ENCODE data around the gene PTCD1. TPM values are rescaled to one million over a fixed set of nuclear protein-coding genes. Genes with fewer than 3 reads are reported as not detected.
"Not testable (repeated sequence)": the region's sequence is repeated elsewhere in the genome, so short reads cannot be mapped to it uniquely, and the experiment has no call there.

PTCD1 gene
- total RNA-seq, 1 donor = 8.2 TPM

DNA sequence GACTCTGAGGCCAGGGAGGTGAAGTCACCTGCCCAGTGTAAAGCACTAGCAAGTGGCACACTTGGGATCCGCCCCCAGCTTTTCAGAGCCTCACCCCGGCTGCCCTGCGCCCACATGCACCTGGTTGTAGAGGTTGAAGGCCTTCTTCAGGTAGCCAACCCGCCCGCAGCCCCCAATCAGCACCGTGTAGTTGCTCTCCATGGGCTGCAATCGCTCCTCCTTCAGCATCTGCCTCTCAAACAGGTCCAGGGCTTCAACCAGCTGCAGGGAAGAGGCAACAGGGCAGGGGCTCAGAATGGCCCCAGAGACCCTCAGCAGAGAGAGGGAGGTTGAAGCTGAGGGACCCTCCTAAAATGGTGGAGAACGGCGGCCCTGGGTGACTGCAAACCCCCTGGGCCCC is 5.4 kb downstream of the PTCD1 start:
- TF ChIP-seq, protein P1, sequence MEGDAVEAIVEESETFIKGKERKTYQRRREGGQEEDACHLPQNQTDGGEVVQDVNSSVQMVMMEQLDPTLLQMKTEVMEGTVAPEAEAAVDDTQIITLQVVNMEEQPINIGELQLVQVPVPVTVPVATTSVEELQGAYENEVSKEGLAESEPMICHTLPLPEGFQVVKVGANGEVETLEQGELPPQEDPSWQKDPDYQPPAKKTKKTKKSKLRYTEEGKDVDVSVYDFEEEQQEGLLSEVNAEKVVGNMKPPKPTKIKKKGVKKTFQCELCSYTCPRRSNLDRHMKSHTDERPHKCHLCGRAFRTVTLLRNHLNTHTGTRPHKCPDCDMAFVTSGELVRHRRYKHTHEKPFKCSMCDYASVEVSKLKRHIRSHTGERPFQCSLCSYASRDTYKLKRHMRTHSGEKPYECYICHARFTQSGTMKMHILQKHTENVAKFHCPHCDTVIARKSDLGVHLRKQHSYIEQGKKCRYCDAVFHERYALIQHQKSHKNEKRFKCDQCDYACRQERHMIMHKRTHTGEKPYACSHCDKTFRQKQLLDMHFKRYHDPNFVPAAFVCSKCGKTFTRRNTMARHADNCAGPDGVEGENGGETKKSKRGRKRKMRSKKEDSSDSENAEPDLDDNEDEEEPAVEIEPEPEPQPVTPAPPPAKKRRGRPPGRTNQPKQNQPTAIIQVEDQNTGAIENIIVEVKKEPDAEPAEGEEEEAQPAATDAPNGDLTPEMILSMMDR (IDR thresholded peaks at IDR 0.05; ENCODE audit: insufficient read depth, low read depth, low read length) = no peak
- no peak overlapping the region for H3K4me3 ChIP-seq (ENCODE audit: low read depth, low read length)
- DNase-seq (ENCODE audit: low read depth) = no peak

DNA sequence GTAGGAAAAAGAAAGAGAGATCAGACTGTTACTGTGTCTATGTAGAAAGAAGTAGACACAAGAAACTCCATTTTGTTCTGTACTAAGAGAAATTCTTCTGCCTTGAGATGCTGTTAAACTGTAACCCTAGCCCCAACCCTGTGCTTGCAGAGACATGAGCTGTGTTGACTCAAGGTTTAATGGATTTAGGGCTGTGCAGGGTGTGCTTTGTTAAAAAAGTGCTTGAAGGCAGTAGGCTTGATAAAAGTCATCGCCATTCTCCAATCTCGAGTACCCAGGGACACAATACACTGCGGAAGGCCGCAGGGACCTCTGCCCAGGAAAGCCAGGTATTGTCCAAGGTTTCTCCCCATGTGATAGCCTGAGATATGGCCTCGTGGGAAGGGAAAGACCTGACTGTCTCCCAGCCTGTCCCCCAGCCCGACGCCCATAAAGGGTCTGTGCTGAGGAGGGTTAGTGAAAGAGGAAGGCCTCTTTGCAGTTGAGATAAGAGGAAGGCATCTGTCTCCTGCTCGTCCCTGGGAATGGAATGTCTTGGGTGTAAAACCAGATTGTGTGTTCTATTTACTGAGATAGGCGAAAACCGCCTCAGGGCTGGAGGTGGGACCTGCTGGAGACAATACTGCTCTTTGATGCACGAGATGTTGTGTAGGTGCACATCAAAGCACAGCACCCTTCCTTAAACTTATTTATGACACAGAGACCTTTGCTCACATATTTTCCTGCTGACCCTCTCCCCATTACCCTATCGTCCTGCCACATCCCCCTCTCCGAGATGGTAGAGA is 6.7 kb downstream of the PTCD1 start:
- DNase-seq (ENCODE audit: low read depth); H3K4me3 ChIP-seq (ENCODE audit: low read depth, low read length): not testable (repeated sequence)

DNA sequence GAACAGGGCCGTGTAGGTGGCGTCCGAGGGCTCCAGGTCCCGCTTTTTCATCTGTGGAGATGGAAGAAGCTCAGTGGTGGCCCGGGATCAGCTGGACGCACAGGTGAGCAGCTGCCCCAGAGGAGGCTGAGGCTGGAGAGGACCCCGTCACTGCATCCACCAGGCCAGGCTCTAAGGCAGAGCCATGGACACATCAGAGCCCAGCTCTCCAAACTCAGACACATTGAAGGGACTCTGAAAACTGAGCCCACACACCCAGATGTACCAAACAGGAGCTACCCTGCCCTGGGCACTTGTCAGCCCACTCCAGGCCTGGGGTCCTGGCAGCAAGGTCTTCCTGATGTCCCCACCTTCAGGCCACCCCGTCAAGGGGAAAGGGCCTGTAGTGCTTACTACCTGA is 8.8 kb downstream of the PTCD1 start:
- no peak overlapping the region for H3K4me3 ChIP-seq (ENCODE audit: low read depth, low read length)
- no peak for DNase-seq (ENCODE audit: low read depth)
- TF ChIP-seq, protein P1 (IDR thresholded peaks at IDR 0.05; ENCODE audit: insufficient read depth, low read depth, low read length) = no peak

DNA sequence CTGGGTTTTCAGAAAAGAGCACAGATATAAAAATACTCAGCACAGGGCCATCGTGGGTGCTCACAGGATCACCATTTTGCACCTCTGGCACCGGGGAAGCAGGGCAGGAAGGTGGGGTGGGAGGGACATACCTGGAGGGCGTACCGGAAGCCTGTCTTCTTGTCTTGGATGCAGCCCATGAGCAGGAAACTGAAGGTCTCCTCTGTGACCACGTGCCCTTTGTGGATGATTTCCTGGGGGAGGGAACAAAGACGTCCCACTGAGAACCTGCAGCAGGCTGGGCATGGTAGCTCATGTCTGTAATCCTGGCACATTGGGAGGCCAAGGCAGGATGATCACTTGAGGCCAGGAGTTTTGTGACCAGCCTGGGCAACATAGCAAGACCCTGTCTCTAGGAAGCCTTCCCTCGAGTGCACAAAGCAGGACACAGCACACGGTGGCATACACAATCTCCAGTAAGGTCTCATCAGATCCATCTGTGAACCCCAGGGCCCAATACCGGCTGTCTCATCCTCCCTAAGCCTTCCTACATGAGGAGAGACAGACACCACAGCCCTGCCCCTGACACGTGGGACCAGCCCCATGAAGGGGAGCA is 9.5 kb downstream of the PTCD1 start:
- H3K4me3 ChIP-seq (ENCODE audit: low read depth, low read length) = no peak overlapping the region
- TF ChIP-seq, protein P1 (IDR thresholded peaks at IDR 0.05; ENCODE audit: insufficient read depth, low read depth, low read length) = no peak
- DNase-seq (ENCODE audit: low read depth) = no peak

DNA sequence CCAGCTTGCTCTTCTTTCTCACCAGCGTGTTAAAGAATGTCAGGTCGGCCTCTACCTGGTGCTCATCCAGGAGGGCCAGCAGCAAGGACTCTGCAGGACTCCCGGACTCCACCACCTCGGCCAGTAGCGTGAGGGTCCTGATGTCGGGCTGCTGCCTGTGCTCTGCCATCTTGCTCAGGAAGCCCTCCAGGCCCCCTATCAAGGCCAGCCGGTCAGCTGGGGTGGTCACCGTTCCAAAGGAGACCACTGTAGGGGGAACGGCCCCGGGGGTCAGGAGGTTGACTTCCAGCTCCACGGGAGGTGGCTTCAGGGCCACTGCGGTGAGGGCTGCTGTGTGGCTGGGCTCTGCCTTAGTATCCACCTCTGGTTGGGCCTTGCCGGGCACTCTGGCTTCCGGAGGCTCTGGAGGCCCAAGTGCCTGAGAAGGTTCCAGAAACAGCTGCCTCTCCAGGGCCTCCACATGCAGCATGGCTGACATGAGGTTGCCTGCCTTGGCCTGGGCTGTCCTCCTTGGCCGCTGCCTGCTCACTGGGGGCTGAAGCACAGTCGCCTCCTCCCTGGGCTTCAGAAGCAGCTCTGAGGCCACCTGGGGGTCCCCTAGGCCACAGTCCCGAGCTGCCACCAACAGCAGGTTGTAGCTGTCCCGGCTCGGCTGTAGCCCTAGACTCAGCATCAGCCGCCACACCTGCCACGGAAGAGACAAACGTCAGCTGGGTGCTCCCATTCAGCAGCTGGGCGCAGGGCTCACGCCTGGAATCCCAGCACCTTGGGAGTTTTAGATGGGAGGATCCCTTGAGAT is 13.5 kb downstream of the PTCD1 start:
- no peak overlapping the region for H3K4me3 ChIP-seq (ENCODE audit: low read depth, low read length)
- no peak for DNase-seq (ENCODE audit: low read depth)
- TF ChIP-seq, protein P1 (IDR thresholded peaks at IDR 0.05; ENCODE audit: insufficient read depth, low read depth, low read length) = no peak

DNA sequence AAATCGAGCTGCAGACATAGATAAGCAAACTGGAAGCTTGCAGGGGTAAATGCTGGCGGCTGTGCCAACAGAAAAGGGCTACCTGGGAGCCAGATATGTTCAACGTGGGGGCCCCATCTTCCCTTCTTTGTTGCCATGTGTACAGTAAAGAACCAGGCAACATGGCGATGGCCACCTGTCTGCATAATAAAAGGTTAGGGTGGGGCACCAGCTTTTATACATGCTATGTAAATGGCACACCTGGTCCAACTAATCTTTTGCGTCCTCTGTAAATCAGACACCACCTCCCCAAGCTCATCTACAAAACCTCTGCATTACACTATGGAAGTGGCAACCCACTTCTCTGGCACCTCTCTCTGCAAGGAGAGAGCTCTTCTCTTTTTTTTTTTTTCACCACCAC is 16.0 kb downstream of the PTCD1 start:
- TF ChIP-seq, protein P1 (IDR thresholded peaks at IDR 0.05; ENCODE audit: insufficient read depth, low read depth, low read length) = no peak
- no peak overlapping the region for H3K4me3 ChIP-seq (ENCODE audit: low read depth, low read length)
- DNase-seq (ENCODE audit: low read depth) = no peak

DNA sequence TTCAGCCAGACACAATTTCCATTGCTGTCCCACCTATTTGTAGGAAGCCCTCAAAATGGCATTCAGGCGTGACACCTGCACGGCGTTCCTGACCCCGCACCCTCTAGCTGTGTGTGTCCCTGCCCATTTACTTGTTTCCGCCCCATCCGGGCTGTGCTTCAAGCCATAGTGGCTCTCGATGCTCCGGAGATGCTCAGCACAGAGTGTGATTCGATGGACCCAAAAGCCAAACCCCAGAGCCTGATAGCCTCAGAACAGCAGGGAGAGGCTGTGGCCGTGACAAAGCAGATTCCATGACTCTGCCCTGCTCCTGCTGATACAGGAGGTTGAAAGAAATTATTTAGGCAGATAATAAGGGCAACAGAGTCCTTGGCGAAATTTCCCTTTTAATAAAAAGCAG is 16.4 kb downstream of the PTCD1 start:
- TF ChIP-seq, protein P1 (IDR thresholded peaks at IDR 0.05; ENCODE audit: insufficient read depth, low read depth, low read length) = no peak
- no peak for DNase-seq (ENCODE audit: low read depth)
- no peak overlapping the region for H3K4me3 ChIP-seq (ENCODE audit: low read depth, low read length)

Measured in fibroblast of villous mesenchyme (primary cell).